ENCODE data around the gene DOHH. TPM values are rescaled to one million over a fixed set of nuclear protein-coding genes. Genes with fewer than 3 reads are reported as not detected.

Gene DOHH
- total and polyA plus RNA-seq, 7 donors: 7.2 to 22.5 (median 16.9) TPM

DNA sequence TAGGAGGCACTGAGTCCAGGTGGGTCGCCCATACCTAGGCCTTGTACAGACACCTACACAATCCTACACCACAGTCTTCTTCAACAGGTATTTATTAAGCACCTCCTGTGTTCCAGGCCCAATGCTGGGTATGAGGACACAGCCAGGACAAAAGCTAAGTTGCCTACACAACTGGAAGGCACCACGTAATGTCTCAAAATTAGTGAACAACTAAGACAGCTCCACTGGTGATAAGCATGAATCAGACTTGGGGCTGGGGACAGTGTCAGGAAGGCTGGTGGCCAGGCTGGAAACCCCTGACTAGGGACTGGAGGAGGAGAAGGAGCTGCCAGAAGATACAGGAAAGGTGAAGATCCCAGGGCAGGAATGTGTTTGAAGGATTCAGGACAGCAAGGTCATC is 22.5 kb downstream of the DOHH start:
- Histone ChIP-seq H3K4me1 (peaks cover 0 to under 1% (median 0%) of the 10 kb centered on the region in 4 donors), H3K4me3 (no peak overlapping the region), H3K27me3 (peaks cover 20 to 48% (median 44%) of the 10 kb centered on the region in 3 donors), H3K36me3 (no peaks in the 10 kb centered on the region), H3K27ac (no peak overlapping the region), H3K9me3 (no peaks in the 10 kb centered on the region)
- intact Hi-C loops (cut with DNase I): no loop called here
- DNase-seq: no peak
- WGBS, 2 donors: 75 to 98% methylated on average over 2 of the region's 2 CpGs
- no peak for TF ChIP-seq EP300 (IDR thresholded peaks at IDR 0.05)
- no peak for TF ChIP-seq CTCF (IDR thresholded peaks at IDR 0.05)
- TF ChIP-seq POLR2A (IDR thresholded peaks at IDR 0.05): no peak
- no peak for TF ChIP-seq POLR2AphosphoS5 (IDR thresholded peaks at IDR 0.05)

- Histone ChIP-seq H3K4me3 (no peak overlapping the region), H3K27ac (no peak overlapping the region), H3K4me1 (peaks cover 0 to 5% (median 2%) of the 10 kb centered on the region in 4 donors), H3K9me3 (no peaks in the 10 kb centered on the region), H3K36me3 (no peaks in the 10 kb centered on the region), H3K27me3 (peaks cover 16 to 44% (median 39%) of the 10 kb centered on the region in 3 donors)
- no peak for TF ChIP-seq CTCF (IDR thresholded peaks at IDR 0.05)
- no peak for TF ChIP-seq POLR2AphosphoS5 (IDR thresholded peaks at IDR 0.05)
- TF ChIP-seq EP300 (IDR thresholded peaks at IDR 0.05): no peak
- intact Hi-C loops (cut with DNase I): no loop called here
- no peak for DNase-seq
Measured at GRCh38 chr19:3477506-3477905, 23.0 kb downstream of the DOHH start.

- Histone ChIP-seq H3K4me3 (no peak overlapping the region), H3K27ac (no peak overlapping the region), H3K9me3 (no peaks in the 10 kb centered on the region), H3K27me3 (peaks cover 16 to 37% (median 34%) of the 10 kb centered on the region in 3 donors), H3K4me1 (peaks cover 0 to 12% (median 9%) of the 10 kb centered on the region in 4 donors), H3K36me3 (no peaks in the 10 kb centered on the region)
- intact Hi-C loops (cut with DNase I): no loop called here
- WGBS, 2 donors: 85 to 91% methylated on average over 2 of the region's 2 CpGs
- TF ChIP-seq POLR2A (IDR thresholded peaks at IDR 0.05) (no peak), POLR2AphosphoS5 (IDR thresholded peaks at IDR 0.05) (no peak), EP300 (IDR thresholded peaks at IDR 0.05) (no peak), CTCF (IDR thresholded peaks at IDR 0.05) (no peak)
- no peak for DNase-seq
Measured at GRCh38 chr19:3476830-3477229, 23.6 kb downstream of the DOHH start.

- no peaks in the 10 kb centered on the region for H3K9me3 ChIP-seq
- peaks cover 0 to 14% (median 11%) of the 10 kb centered on the region in 4 donors for H3K4me1 ChIP-seq
- peaks cover 6 to 23% (median 21%) of the 10 kb centered on the region in 3 donors for H3K27me3 ChIP-seq
- H3K4me3 ChIP-seq: no peak overlapping the region
- H3K27ac ChIP-seq: no peak overlapping the region
- no peaks in the 10 kb centered on the region for H3K36me3 ChIP-seq
- no peak for DNase-seq
- TF ChIP-seq EP300 (IDR thresholded peaks at IDR 0.05): no peak
- TF ChIP-seq POLR2AphosphoS5 (IDR thresholded peaks at IDR 0.05): no peak
- no peak for TF ChIP-seq POLR2A (IDR thresholded peaks at IDR 0.05)
- intact Hi-C loops (cut with DNase I): no loop called here
- 91 to 95% methylated on average over 4 of the region's 4 CpGs for WGBS, 2 donors
Measured at GRCh38 chr19:3475449-3475848, 25.0 kb downstream of the DOHH start.

DNA sequence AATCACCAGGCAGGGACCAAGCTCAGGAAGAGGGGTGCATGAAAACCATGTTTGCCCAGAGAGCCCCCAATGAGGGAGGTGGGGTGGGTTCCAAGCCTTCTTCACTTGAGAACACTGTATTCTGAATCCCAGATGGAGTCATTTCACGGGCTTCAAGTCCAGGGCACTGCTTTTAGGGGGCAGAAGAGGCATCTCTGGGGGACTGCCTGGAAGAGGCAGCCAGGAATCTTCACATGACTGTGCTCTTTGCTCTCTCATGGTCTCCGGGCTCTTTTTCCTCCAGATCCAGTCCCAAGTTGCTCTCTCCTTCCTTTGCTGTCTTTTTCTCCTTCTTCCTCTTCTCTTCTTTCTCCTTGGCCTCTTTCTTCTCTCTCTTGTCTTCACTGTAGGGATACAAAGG is 25.9 kb downstream of the DOHH start:
- intact Hi-C loops (cut with DNase I): no loop called here
- H3K36me3 ChIP-seq: no peaks in the 10 kb centered on the region
- no peaks in the 10 kb centered on the region for H3K9me3 ChIP-seq
- peaks cover 0 to 15% (median 13%) of the 10 kb centered on the region in 3 donors for H3K27me3 ChIP-seq
- no peak for TF ChIP-seq EP300 (IDR thresholded peaks at IDR 0.05)
- TF ChIP-seq CTCF (IDR thresholded peaks at IDR 0.05): no peak
- TF ChIP-seq POLR2AphosphoS5 (IDR thresholded peaks at IDR 0.05): no peak
- TF ChIP-seq POLR2A (IDR thresholded peaks at IDR 0.05): no peak
- DNase-seq: no peak
- WGBS, 2 donors: 77 to 85% methylated on average over 2 of the region's 2 CpGs
- H3K4me3 ChIP-seq: no peak overlapping the region
- no peak overlapping the region for H3K27ac ChIP-seq
- H3K4me1 ChIP-seq: peaks cover 0 to 17% (median 14%) of the 10 kb centered on the region in 4 donors

All from sigmoid colon (tissue), 7 donors.